K562 (cell line): ENCODE measurements around the gene ADAMTS14. TPM values are rescaled to one million over a fixed set of nuclear protein-coding genes. Genes with fewer than 3 reads are reported as not detected.

ENCODE experiments used
- BDP1 ChIP-seq: IDR thresholded peaks from 3 replicates; pipeline ENCODE4 v1.6.1; 2011; ENCODE audit not compliant: insufficient read length, insufficient read depth
- NONO ChIP-seq, 2 experiments: fragments of 200-400 bp in 1 of 2; fragments of 450-650 bp in 1 of 2; formaldehyde crosslinking in 1 of 2; IDR thresholded peaks; 2 replicates each; pipeline ENCODE4 v1.6.1; 2017; ENCODE audit warnings: low read depth in 2 of 2, mild to moderate bottlenecking in 2 of 2, moderate library complexity in 2 of 2, low read length in 1 of 2
- YY1 ChIP-seq, 3 experiments: IDR thresholded peaks; 2 replicates each; pipeline ENCODE4 v1.6.1; 2011; ENCODE audit warnings: low read length in 2 of 3, mild to moderate bottlenecking in 2 of 3, moderate library complexity in 2 of 3, borderline replicate concordance in 1 of 3, control low read depth in 1 of 3, low read depth in 1 of 3; ENCODE audit not compliant: insufficient read depth in 3 of 3, insufficient replicate concordance in 2 of 3, control insufficient read depth in 1 of 3, insufficient read length in 1 of 3; ENCODE audit errors: extremely low read depth in 1 of 3
- ZNF740 ChIP-seq, 3 experiments: fragments of 200-800 bp in 1 of 3; sonication (Bioruptor generic) in 1 of 3; sonication (generic) in 1 of 3; formaldehyde crosslinking in 1 of 3; IDR thresholded peaks; 2 replicates each; pipeline versions ENCODE4 v1.6.1 to v1.8.0; 2016 to 2022; ENCODE audit warnings: mild to moderate bottlenecking in 2 of 3, missing compliant biosample characterization in 2 of 3, missing genetic modification characterization in 2 of 3, missing genetic modification reagents in 1 of 3
- polyA plus RNA-seq, 8 experiments: library from polyadenylated mRNA; depleted of rRNA in 4 of 8; stranded (reverse) in 5 of 8; unstranded in 3 of 8; fragments of >200 nt; fragmentation: Nextera tagmentation in 2 of 8; fragmentation: Illumina TruSeq in 1 of 8; extraction: Ambion mirVana in 2 of 8; extraction: Trizol in 1 of 8; gene quantifications; 2 replicates each; pipeline versions ENCODE4 v1.2.1 to v1.2.3, GENCODE V29; 2011 to 2014; ENCODE audit warnings: inconsistent platforms in 1 of 8, missing spikeins in 1 of 8
- total RNA-seq, 7 experiments: library from RNA; depleted of rRNA in 6 of 7; stranded (reverse); fragments of >200 nt in 6 of 7; fragmentation: Illumina TruSeq in 2 of 7; extraction: Trizol in 2 of 7; gene quantifications; 2 replicates each; pipeline versions ENCODE4 v1.2.1 to v1.2.3, GENCODE V29; 2011 to 2021; ENCODE audit warnings: low replicate concordance in 1 of 7
- TF ChIP-seq, protein P1 (sequence below), 3 experiments: IDR thresholded peaks in 2 of 3; conservative IDR thresholded peaks in 1 of 3; 2 replicates each; pipeline ENCODE4 v1.5.1; 2011 to 2012; ENCODE audit warnings: low read length in 3 of 3, mild to moderate bottlenecking in 3 of 3, control low read depth in 2 of 3, improper control_type of control experiment in 1 of 3, inconsistent platforms in 1 of 3, low read depth in 1 of 3, mixed read lengths in 1 of 3, moderate library complexity in 1 of 3; ENCODE audit not compliant: insufficient read depth in 2 of 3

Gene ADAMTS14
- total and polyA plus RNA-seq, 9 of the 15 experiments (the other 6 are each of a cell fraction or from before 2014, with no cell fraction given), result 0.04 to 37.4 (median 15.9) TPM

- TF ChIP-seq YY1 (IDR thresholded peaks at IDR 0.05; ENCODE audit: borderline replicate concordance in 1 of 3, control insufficient read depth in 1 of 3, extremely low read depth in 1 of 3, insufficient read depth in 3 of 3, insufficient read length in 1 of 3, insufficient replicate concordance in 2 of 3, low read depth in 1 of 3, low read length in 2 of 3) (no peak), NONO (IDR thresholded peaks at IDR 0.05; ENCODE audit: low read depth in 2 of 2, low read length in 1 of 2) (no peak), ZNF740 (CRISPR knock-in tag; IDR thresholded peaks at IDR 0.05) (no peak), ZNF740 (tag; IDR thresholded peaks at IDR 0.05) (no peak), BDP1 (no peak)
- TF ChIP-seq, protein P1, sequence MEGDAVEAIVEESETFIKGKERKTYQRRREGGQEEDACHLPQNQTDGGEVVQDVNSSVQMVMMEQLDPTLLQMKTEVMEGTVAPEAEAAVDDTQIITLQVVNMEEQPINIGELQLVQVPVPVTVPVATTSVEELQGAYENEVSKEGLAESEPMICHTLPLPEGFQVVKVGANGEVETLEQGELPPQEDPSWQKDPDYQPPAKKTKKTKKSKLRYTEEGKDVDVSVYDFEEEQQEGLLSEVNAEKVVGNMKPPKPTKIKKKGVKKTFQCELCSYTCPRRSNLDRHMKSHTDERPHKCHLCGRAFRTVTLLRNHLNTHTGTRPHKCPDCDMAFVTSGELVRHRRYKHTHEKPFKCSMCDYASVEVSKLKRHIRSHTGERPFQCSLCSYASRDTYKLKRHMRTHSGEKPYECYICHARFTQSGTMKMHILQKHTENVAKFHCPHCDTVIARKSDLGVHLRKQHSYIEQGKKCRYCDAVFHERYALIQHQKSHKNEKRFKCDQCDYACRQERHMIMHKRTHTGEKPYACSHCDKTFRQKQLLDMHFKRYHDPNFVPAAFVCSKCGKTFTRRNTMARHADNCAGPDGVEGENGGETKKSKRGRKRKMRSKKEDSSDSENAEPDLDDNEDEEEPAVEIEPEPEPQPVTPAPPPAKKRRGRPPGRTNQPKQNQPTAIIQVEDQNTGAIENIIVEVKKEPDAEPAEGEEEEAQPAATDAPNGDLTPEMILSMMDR (IDR thresholded peaks at IDR 0.05 in 2 of 3, conservative IDR thresholded peaks at IDR 0.05 in 1 of 3; ENCODE audit: insufficient read depth in 2 of 3, low read depth in 1 of 3, low read length in 3 of 3), result no peak
These were observed 131.6 kb downstream of the ADAMTS14 start (continued) for GRCh38 chr10:70803775-70804420.
